Activated CD8-positive, alpha-beta T cell treated with anti-CD3 and anti-CD28 coated beads for 36 hours (primary cell): ENCODE measurements around the gene THOC7. TPM values are rescaled to one million over a fixed set of nuclear protein-coding genes. Genes with fewer than 3 reads are reported as not detected.

Experiments
- ATAC-seq: fragments of 200-7000 bp; cut with Tn5 transposase; one replicate; pipeline ENCODE4 v1.10.0; 2021; ENCODE audit warnings: mild to moderate bottlenecking, moderate library complexity
- CTCF ChIA-PET: fragments of 350-600 bp; sonication (Branson Sonifier 250); formaldehyde crosslinking; loops from one replicate; lab custom pipeline; 2021; ENCODE audit warnings: antibody characterized with exemption; lab: Charles Lee
- POLR2A ChIA-PET: fragments of 350-600 bp; sonication (Branson Sonifier 250); formaldehyde crosslinking; loops from one replicate; lab custom pipeline; 2021; ENCODE audit warnings: antibody characterized with exemption; lab: Charles Lee
- DNase-seq: peaks from one replicate; pipeline ENCODE4 v3.0.0-alpha.2; 2020
- H3K27ac Mint-ChIP-seq: one replicate; pipeline ENCODE4 v1.8.0; 2021; ENCODE audit warnings: mild to moderate bottlenecking, mixed read lengths
- H3K27me3 Mint-ChIP-seq: one replicate; pipeline ENCODE4 v1.8.0; 2021; ENCODE audit warnings: mixed read lengths
- H3K36me3 Mint-ChIP-seq: one replicate; pipeline ENCODE4 v1.8.0; 2021; ENCODE audit warnings: low read depth, mixed read lengths
- H3K4me1 Mint-ChIP-seq: one replicate; pipeline ENCODE4 v1.8.0; 2021; ENCODE audit warnings: low read depth, mixed read lengths
- H3K4me3 Mint-ChIP-seq: one replicate; pipeline ENCODE4 v1.8.0; 2021; ENCODE audit warnings: mild to moderate bottlenecking, moderate library complexity, mixed read lengths
- H3K9me3 Mint-ChIP-seq: one replicate; pipeline ENCODE4 v1.8.0; 2021; ENCODE audit warnings: mixed read lengths
- CTCF ChIP-seq: fragments of 200-600 bp; IDR thresholded peaks from one replicate; pipeline ENCODE4 v1.8.0; 2022; ENCODE audit warnings: antibody characterized with exemption, mild to moderate bottlenecking
- intact Hi-C: fragments of 100-400 bp; cut with micrococcal nuclease; formaldehyde crosslinking; loops from one replicate; pipeline ENCODE4 v1.10.0; 2022
- total RNA-seq, 2 experiments: library from RNA; stranded (reverse); gene quantifications; one replicate each; pipeline ENCODE4 v1.2.3, GENCODE V29; 2021

THOC7 gene
- total RNA-seq, 2 experiments from 2014 or later, result 85.0 to 85.5 TPM

- Mint-ChIP-seq H3K9me3 (no peaks in the 10 kb centered on the region), H3K4me1 (peaks cover 64% of the 10 kb centered on the region), H3K4me3 (no peak overlapping the region), H3K27me3 (no peaks in the 10 kb centered on the region), H3K27ac (no peak overlapping the region), H3K36me3 (peaks cover 8% of the 10 kb centered on the region)
- DNase-seq, result no peak
- intact Hi-C loops, result no loop called here
- ChIA-PET CTCF (interaction anchor here (1.4 kb wide), 2 partner anchors 8 to 9 kb away, joined by 3 to 4 read pairs; no protein-coding TSS in a partner anchor), POLR2A (interaction anchor here (0.7 to 1.9 kb wide), 2 partner anchors 10 to 31 kb away, joined by 3 to 5 read pairs; no protein-coding TSS in a partner anchor)
- ATAC-seq, result no peak
- no peak for TF ChIP-seq CTCF
These were observed 11.2 kb upstream of the THOC7 start for GRCh38 chr3:63874769-63875168.

GRCh38 chr3:63872135-63872924 is 8.7 kb upstream of the THOC7 start:
- DNase-seq, result no peak
- Mint-ChIP-seq H3K4me1 (peaks cover 60% of the 10 kb centered on the region), H3K9me3 (no peaks in the 10 kb centered on the region), H3K4me3 (no peak overlapping the region), H3K27me3 (no peaks in the 10 kb centered on the region), H3K36me3 (peaks cover 14% of the 10 kb centered on the region), H3K27ac (no peak overlapping the region)
- no peak for ATAC-seq
- no peak for TF ChIP-seq CTCF
- POLR2A ChIA-PET, result interaction anchor here (0.9 kb wide), 1 partner anchor 48 kb away, joined by 3 read pairs; no protein-coding TSS in a partner anchor
- intact Hi-C loops, result no loop called here
- CTCF ChIA-PET, result interaction anchor here (1.7 kb wide), 1 partner anchor 12 kb away, joined by 4 read pairs; no protein-coding TSS in a partner anchor

- H3K27ac Mint-ChIP-seq, result no peak overlapping the region
- H3K4me1 Mint-ChIP-seq, result peaks cover 52% of the 10 kb centered on the region
- ATAC-seq, result no peak
- H3K27me3 Mint-ChIP-seq, result no peaks in the 10 kb centered on the region
- peaks cover 24% of the 10 kb centered on the region for H3K36me3 Mint-ChIP-seq
- TF ChIP-seq CTCF, result no peak
- no peaks in the 10 kb centered on the region for H3K9me3 Mint-ChIP-seq
- no peak overlapping the region for H3K4me3 Mint-ChIP-seq
- CTCF ChIA-PET, result interaction anchor here (1.5 kb wide), 2 partner anchors 8 to 11 kb away, joined by 3 read pairs; no protein-coding TSS in a partner anchor
- intact Hi-C loops, result no loop called here
- POLR2A ChIA-PET, result no interaction called here
- DNase-seq, result no peak
These were observed 7.0 kb upstream of the THOC7 start for GRCh38 chr3:63870615-63871005.

- Mint-ChIP-seq H3K4me1 (peaks cover 51% of the 10 kb centered on the region), H3K27ac (no peak overlapping the region), H3K9me3 (no peaks in the 10 kb centered on the region), H3K36me3 (peaks cover 27% of the 10 kb centered on the region), H3K4me3 (no peak overlapping the region), H3K27me3 (no peaks in the 10 kb centered on the region)
- ChIA-PET POLR2A (no interaction called here), CTCF (interaction anchor here (1.5 kb wide), 2 partner anchors 8 to 10 kb away, joined by 3 read pairs; no protein-coding TSS in a partner anchor)
- DNase-seq (no peak), ATAC-seq (no peak)
- intact Hi-C loops, result no loop called here
- no peak for TF ChIP-seq CTCF
These were observed 6.5 kb upstream of the THOC7 start for GRCh38 chr3:63869940-63870614.
